ENCODE data around the gene SLC6A14.

GRCh38 chrX:116427978-116428377 lies 8.4 kb upstream of the SLC6A14 start:
- TF ChIP-seq CTCF (IDR thresholded peaks at IDR 0.05) (no peak), POLR2AphosphoS5 (IDR thresholded peaks at IDR 0.05; ENCODE audit: low read depth, low read length) (no peak), USF2 (IDR thresholded peaks at IDR 0.05; ENCODE audit: borderline replicate concordance, low read depth, low read length) (no peak)
